HG02571 (cell line): ENCODE measurements around the gene PRRC2A.

Experiments used
- ATAC-seq: cut with Tn5 transposase; IDR thresholded peaks from one replicate; pipeline ENCODE4 v1.9.1; 2021; ENCODE audit warnings: mild to moderate bottlenecking, moderate library complexity; ENCODE audit not compliant: unreplicated experiment

The PRRC2A gene

DNA sequence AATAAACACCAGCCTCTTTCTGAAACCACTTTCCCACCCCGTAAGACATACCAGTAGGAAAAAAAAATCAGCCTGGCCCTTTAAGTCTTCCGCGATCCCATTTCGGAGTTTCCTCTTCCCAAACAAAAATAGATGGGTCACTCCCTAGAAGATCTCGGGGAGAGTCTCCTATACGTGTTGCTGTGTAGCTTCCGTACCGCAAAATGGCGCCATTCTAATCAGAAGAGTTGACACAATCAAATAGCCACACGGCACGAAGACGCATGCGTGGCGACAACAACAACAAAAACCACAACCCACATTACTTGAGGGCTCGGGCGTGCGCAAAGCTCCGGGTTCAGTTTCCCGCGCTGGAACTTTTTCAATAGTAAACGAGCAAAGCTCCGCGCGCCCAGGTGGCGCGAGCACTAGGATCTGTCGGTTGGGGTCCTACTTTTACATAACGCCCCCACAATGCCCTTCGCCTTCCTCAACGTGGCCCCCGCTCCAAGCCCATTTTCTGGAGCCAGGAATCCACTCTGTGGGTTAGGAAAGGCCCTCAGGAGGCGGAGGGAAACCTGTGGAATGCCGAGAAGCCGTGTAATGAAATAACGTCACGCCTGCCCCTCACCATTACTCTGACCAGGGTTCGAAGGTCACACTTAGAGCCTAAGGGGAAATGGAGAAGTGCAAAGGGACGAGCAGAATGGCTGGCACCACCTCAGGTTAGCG, 44.4 kb downstream of the PRRC2A start, which contains the start of gene GPANK1:
Gene GPANK1, minus strand, starts transcription at position 208 of the 711 bp plus-strand sequence. CDS start 519 bp downstream, outside the sequence.
- ATAC-seq = peak; percentile 29

GRCh38 chr6:31665501-31666336, 45.2 kb downstream of the PRRC2A start, which contains the start of gene CSNK2B:
Gene CSNK2B, plus strand, starts transcription at chr6:31666080. Its CDS starts 752 bp downstream, at chr6:31666832.
- peak; percentile 72 for ATAC-seq

DNA sequence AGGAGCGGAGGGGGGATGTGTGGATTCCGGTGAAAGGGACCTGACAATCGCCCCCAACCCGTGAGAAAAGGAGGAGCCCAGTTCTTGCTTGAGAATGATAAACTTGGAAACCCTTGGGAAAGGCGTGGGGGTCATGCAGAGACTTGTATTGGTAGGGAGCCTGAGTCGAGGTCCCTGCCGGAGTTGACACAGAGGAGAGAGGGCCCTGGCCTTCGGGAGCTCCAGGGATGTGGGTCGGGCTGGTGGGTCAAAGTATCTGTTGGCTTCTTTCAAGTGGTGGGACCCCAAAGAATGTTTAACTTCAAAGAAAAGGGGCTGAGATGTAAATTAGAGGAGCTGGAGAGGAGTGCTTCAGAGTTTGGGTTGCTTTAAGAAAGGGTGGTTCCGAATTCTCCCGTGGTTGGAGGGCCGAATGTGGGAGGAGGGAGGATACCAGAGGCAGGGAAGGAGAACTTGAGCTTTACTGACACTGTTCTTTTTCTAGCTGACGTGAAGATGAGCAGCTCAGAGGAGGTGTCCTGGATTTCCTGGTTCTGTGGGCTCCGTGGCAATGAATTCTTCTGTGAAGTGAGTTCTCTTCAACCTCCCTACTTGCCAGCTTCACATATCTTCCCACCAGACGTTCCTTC, 45.9 kb downstream of the PRRC2A start:
- no peak for ATAC-seq

DNA sequence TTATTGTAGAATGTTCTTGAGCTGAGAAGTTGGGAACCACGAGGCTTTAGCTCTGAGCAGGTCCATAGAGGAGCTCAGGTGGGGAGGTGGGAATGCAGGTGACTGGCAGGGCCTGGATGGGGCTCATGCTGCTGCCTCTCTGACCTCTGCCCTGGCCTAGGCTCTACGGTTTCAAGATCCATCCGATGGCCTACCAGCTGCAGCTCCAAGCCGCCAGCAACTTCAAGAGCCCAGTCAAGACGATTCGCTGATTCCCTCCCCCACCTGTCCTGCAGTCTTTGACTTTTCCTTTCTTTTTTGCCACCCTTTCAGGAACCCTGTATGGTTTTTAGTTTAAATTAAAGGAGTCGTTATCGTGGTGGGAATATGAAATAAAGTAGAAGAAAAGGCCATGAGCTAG, 49.2 kb downstream of the PRRC2A start, which contains the start of gene LY6G5B:
Gene LY6G5B, plus strand, starts transcription at position 301 of the 400 bp plus-strand sequence. CDS start 975 bp downstream, outside the sequence.
- ATAC-seq = no peak

GRCh38 chr6:31676322-31676903, 55.9 kb downstream of the PRRC2A start:
- no peak for ATAC-seq

GRCh38 chr6:31676904-31677303, 56.4 kb downstream of the PRRC2A start:
- no peak for ATAC-seq

GRCh38 chr6:31677955-31678354, 57.4 kb downstream of the PRRC2A start:
- no peak for ATAC-seq

DNA sequence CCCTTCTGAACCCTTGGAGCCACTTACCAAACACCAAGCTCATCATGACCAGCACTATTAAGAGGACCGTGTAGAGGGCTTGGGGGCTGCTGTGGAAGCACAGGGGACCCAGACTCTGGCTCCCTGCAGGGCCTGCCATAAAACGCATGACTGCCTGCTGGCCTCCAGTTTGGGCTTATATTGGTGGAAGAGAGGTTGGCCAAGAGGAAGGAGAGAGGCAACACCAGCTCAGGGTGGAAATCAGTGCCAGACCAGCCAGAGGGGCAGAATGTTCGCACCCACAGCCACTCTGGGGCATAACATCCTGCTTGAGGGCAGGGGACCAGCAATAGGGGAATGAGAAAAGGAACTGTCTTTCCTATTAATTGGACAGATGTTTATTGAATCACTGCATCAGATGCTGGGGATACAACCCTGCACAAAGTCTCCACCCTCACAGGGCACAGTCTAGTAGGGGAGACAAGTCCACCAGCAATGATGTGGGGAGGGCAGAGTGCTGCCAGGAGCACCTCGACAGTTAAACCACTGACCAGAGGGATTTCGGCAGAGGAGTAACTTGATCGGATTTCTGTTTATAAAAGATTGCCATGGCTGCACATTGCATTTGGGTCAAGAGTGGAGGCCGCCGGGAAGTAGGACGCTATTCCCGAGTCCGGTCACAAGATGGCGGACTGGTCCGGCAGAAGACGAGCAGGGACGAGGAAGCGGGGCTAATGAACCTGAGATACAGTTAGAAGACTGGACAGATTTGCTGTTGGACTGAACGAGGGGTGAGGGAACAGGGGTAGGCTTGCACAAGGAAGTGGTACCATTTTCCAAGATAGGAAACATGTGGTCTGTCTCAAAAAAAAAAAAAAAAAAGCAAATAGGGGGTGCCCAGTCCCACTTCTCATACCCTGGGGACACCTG, 60.0 kb downstream of the PRRC2A start, which contains the start of gene LY6G5C:
Gene LY6G5C, minus strand, starts transcription at position 842 of the 909 bp plus-strand sequence. Its CDS starts 694 bp downstream, at position 148.
- no peak for ATAC-seq

- ATAC-seq = no peak
Observed at GRCh38 chr6:31681135-31681671, 60.7 kb downstream of the PRRC2A start.

DNA sequence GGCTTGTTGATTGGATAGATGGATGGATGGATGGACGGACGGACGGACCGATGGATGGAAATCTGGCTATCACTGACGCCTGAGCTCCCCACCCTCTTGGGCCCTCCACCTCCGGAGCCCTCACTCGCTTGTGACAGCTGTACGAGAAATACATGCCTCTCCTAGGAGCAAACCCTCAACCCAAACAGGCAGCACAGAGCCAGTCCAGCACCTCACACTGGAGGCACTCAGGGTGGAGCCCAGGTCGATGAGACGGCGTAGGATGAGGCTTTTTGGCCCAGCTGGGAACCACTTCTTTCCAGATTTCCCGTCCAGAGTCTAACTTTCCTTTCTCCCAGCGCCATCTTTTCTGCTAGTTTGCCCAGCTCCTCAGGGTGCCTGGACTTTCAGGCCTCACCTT, 63.1 kb downstream of the PRRC2A start:
- no peak for ATAC-seq

GRCh38 chr6:31686483-31686882, 66.0 kb downstream of the PRRC2A start:
- ATAC-seq = no peak

- ATAC-seq = no peak
Observed at GRCh38 chr6:31687321-31687720, 66.8 kb downstream of the PRRC2A start.
